ENCODE data around the gene CELF4. TPM values are rescaled to one million over a fixed set of nuclear protein-coding genes. Genes with fewer than 3 reads are reported as not detected.

Gene CELF4
- total and polyA plus RNA-seq, 2 of the 4 experiments (the other 2 are of a cell fraction), result not detected

- no peaks in the 10 kb centered on the region for H3K79me1 ChIP-seq (ENCODE audit: low read depth in 1 of 2, low read length in 2 of 2)
- no TSS peak for BruUV-seq (replicated peaks)
- H3K4me1 ChIP-seq (ENCODE audit: control insufficient read depth, insufficient read depth, low read length), result no peaks in the 10 kb centered on the region
- H3K27ac ChIP-seq (ENCODE audit: insufficient read depth, low read length), result no peak overlapping the region
- no peak overlapping the region for H4K5ac ChIP-seq (ENCODE audit: low read depth, low read length)
- no peaks in the 10 kb centered on the region for H3K36me3 ChIP-seq (ENCODE audit: control insufficient read depth, insufficient read depth, low read length)
- DNase-seq (no peak), ATAC-seq (ENCODE audit: low read depth) (no peak)
- no peak overlapping the region for H3K9ac ChIP-seq (ENCODE audit: low read depth, low read length)
- H3K18ac ChIP-seq (ENCODE audit: low read depth, low read length), result no peak overlapping the region
- no peak overlapping the region for H3K4me2 ChIP-seq (ENCODE audit: low read depth, low read length)
- H2AFZ ChIP-seq (replicated peaks; ENCODE audit: low read length, poor library complexity), result no peak overlapping the region
- no peak overlapping the region for H3K56ac ChIP-seq (ENCODE audit: extremely low read depth, insufficient read depth, low read length)
- ChIA-PET CTCF (no interaction called here), POLR2A (ENCODE audit: unreplicated experiment) (no interaction called here)
- dilution Hi-C loops (cut with HindIII; ENCODE audit: low sequenced_read_pairs, unreplicated experiment) (no loop called here), in situ Hi-C loops (cut with MboI; ENCODE audit: low sequenced_read_pairs) (no loop called here), intact Hi-C loops (cut with micrococcal nuclease) (no loop called here)
- peaks cover 30% of the 10 kb centered on the region for H3K27me3 ChIP-seq (ENCODE audit: control insufficient read depth, insufficient read depth, low read length)
- no peak overlapping the region for H2BK120ac ChIP-seq (ENCODE audit: low read depth, low read length)
- H2AK5ac ChIP-seq (ENCODE audit: low read depth, low read length), result no peak overlapping the region
- H4K91ac ChIP-seq (ENCODE audit: insufficient read depth, low read depth, low read length), result no peak overlapping the region
- H3K4ac ChIP-seq (ENCODE audit: low read depth, low read length), result no peak overlapping the region
- TF ChIP-seq RFX5 (IDR thresholded peaks at IDR 0.05; ENCODE audit: low read depth, low read length), result no peak
- TF ChIP-seq FOS (IDR thresholded peaks at IDR 0.05; ENCODE audit: low read depth, low read length), result no peak
- TF ChIP-seq RAD21 (IDR thresholded peaks at IDR 0.05; ENCODE audit: low read length), result no peak
- TF ChIP-seq MXI1 (IDR thresholded peaks at IDR 0.05; ENCODE audit: borderline replicate concordance, low read depth, low read length), result no peak
- TF ChIP-seq SMC3 (IDR thresholded peaks at IDR 0.05; ENCODE audit: low read depth, low read length), result no peak
- no peak overlapping the region for H2AK9ac ChIP-seq (replicated peaks; ENCODE audit: low read depth, low read length, poor library complexity)
- no peak overlapping the region for H3K23ac ChIP-seq (ENCODE audit: low read depth, low read length)
- H4K8ac ChIP-seq (ENCODE audit: low read depth in 2 of 2, low read length in 2 of 2), result no peak overlapping the region
- H3K9me3 ChIP-seq (ENCODE audit: control insufficient read depth, insufficient read depth, low read length), result no peaks in the 10 kb centered on the region
- H2BK20ac ChIP-seq (ENCODE audit: low read depth, low read length), result no peak overlapping the region
- H3K14ac ChIP-seq (replicated peaks; ENCODE audit: low read depth, low read length), result no peak overlapping the region
- H2BK5ac ChIP-seq (ENCODE audit: low read depth, low read length, poor library complexity, severe bottlenecking), result no peak overlapping the region
- WGBS, 2 experiments (ENCODE audit: extremely low coverage in 2 of 2, insufficient read length in 1 of 2), result no CpG with 5 or more reads among the region's 10 CpGs
- H3K9me1 ChIP-seq (ENCODE audit: insufficient read depth, low read length), result no peaks in the 10 kb centered on the region
- H4K20me1 ChIP-seq (ENCODE audit: insufficient read depth, low read length), result no peaks in the 10 kb centered on the region
- H3K4me3 ChIP-seq (ENCODE audit: insufficient read depth, low read depth, low read length), result no peak overlapping the region
- no peak overlapping the region for H2BK15ac ChIP-seq (ENCODE audit: low read depth, low read length)
Measured at GRCh38 chr18:37277804-37278203, 287.8 kb downstream of the CELF4 start.
